ENCODE data around the gene ADGRG3. TPM values are rescaled to one million over a fixed set of nuclear protein-coding genes. Genes with fewer than 3 reads are reported as not detected.

The ADGRG3 gene
- total and polyA plus RNA-seq, 2 of the 13 experiments (the other 11 are each of a cell fraction or from before 2014, with no cell fraction given): 2.7 to 11.8 TPM

- TF ChIP-seq RELA (CRISPR knock-in tag; IDR thresholded peaks at IDR 0.05): no peak; the same call in 1 of the 2 replicates
- no peak for TF ChIP-seq EHMT2 (IDR thresholded peaks at IDR 0.05; ENCODE audit: borderline replicate concordance, low read depth, low read length)
- no peak for TF ChIP-seq ZNF326 (CRISPR knock-in tag; IDR thresholded peaks at IDR 0.05; ENCODE audit: borderline replicate concordance)
- TF ChIP-seq NR2C2 (CRISPR knock-in tag; IDR thresholded peaks at IDR 0.05; ENCODE audit: borderline replicate concordance): no peak
- TF ChIP-seq ZKSCAN1 (IDR thresholded peaks at IDR 0.05; ENCODE audit: low read length): no peak
- no peak for TF ChIP-seq ZNF354B (CRISPR knock-in tag; IDR thresholded peaks at IDR 0.05)
- no peak for TF ChIP-seq EZH2 (conservative IDR thresholded peaks at IDR 0.05; ENCODE audit: low read depth, low read length)
- peak; percentile 29; the same call in 1 of the 2 replicates for TF ChIP-seq SOX13 (IDR thresholded peaks at IDR 0.05)
- peak in 1 of 2 experiments; percentile 20; a peak in 1 of 4 replicates for TF ChIP-seq SOX13 (CRISPR knock-in tag; conservative IDR thresholded peaks at IDR 0.05 in 1 of 2, IDR thresholded peaks at IDR 0.05 in 1 of 2)
- peak; percentile 20; the same call in 1 of the 2 replicates for TF ChIP-seq RXRB (CRISPR knock-in tag; IDR thresholded peaks at IDR 0.05; ENCODE audit: borderline replicate concordance)
- TF ChIP-seq ZNF224 (CRISPR knock-in tag; IDR thresholded peaks at IDR 0.05): no peak
- no peak for TF ChIP-seq MXD3 (CRISPR knock-in tag; IDR thresholded peaks at IDR 0.05)
- TF ChIP-seq, protein P1, sequence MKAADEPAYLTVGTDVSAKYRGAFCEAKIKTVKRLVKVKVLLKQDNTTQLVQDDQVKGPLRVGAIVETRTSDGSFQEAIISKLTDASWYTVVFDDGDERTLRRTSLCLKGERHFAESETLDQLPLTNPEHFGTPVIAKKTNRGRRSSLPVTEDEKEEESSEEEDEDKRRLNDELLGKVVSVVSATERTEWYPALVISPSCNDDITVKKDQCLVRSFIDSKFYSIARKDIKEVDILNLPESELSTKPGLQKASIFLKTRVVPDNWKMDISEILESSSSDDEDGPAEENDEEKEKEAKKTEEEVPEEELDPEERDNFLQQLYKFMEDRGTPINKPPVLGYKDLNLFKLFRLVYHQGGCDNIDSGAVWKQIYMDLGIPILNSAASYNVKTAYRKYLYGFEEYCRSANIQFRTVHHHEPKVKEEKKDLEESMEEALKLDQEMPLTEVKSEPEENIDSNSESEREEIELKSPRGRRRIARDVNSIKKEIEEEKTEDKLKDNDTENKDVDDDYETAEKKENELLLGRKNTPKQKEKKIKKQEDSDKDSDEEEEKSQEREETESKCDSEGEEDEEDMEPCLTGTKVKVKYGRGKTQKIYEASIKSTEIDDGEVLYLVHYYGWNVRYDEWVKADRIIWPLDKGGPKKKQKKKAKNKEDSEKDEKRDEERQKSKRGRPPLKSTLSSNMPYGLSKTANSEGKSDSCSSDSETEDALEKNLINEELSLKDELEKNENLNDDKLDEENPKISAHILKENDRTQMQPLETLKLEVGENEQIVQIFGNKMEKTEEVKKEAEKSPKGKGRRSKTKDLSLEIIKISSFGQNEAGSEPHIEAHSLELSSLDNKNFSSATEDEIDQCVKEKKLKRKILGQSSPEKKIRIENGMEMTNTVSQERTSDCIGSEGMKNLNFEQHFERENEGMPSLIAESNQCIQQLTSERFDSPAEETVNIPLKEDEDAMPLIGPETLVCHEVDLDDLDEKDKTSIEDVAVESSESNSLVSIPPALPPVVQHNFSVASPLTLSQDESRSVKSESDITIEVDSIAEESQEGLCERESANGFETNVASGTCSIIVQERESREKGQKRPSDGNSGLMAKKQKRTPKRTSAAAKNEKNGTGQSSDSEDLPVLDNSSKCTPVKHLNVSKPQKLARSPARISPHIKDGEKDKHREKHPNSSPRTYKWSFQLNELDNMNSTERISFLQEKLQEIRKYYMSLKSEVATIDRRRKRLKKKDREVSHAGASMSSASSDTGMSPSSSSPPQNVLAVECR (CRISPR knock-in tag; IDR thresholded peaks at IDR 0.05; ENCODE audit: borderline replicate concordance): 0 out of 2 replicates have a peak, but pooled peaks have one; percentile 11
- TF ChIP-seq TMF1 (CRISPR knock-in tag; IDR thresholded peaks at IDR 0.05; ENCODE audit: low read depth): no peak
- TF ChIP-seq, protein P2, sequence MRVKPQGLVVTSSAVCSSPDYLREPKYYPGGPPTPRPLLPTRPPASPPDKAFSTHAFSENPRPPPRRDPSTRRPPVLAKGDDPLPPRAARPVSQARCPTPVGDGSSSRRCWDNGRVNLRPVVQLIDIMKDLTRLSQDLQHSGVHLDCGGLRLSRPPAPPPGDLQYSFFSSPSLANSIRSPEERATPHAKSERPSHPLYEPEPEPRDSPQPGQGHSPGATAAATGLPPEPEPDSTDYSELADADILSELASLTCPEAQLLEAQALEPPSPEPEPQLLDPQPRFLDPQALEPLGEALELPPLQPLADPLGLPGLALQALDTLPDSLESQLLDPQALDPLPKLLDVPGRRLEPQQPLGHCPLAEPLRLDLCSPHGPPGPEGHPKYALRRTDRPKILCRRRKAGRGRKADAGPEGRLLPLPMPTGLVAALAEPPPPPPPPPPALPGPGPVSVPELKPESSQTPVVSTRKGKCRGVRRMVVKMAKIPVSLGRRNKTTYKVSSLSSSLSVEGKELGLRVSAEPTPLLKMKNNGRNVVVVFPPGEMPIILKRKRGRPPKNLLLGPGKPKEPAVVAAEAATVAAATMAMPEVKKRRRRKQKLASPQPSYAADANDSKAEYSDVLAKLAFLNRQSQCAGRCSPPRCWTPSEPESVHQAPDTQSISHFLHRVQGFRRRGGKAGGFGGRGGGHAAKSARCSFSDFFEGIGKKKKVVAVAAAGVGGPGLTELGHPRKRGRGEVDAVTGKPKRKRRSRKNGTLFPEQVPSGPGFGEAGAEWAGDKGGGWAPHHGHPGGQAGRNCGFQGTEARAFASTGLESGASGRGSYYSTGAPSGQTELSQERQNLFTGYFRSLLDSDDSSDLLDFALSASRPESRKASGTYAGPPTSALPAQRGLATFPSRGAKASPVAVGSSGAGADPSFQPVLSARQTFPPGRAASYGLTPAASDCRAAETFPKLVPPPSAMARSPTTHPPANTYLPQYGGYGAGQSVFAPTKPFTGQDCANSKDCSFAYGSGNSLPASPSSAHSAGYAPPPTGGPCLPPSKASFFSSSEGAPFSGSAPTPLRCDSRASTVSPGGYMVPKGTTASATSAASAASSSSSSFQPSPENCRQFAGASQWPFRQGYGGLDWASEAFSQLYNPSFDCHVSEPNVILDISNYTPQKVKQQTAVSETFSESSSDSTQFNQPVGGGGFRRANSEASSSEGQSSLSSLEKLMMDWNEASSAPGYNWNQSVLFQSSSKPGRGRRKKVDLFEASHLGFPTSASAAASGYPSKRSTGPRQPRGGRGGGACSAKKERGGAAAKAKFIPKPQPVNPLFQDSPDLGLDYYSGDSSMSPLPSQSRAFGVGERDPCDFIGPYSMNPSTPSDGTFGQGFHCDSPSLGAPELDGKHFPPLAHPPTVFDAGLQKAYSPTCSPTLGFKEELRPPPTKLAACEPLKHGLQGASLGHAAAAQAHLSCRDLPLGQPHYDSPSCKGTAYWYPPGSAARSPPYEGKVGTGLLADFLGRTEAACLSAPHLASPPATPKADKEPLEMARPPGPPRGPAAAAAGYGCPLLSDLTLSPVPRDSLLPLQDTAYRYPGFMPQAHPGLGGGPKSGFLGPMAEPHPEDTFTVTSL (CRISPR knock-in tag; IDR thresholded peaks at IDR 0.05; ENCODE audit: borderline replicate concordance): no peak
- TF ChIP-seq ZNF841 (CRISPR knock-in tag; IDR thresholded peaks at IDR 0.05; ENCODE audit: borderline replicate concordance): no peak
- no peak for TF ChIP-seq POLR2AphosphoS2 (IDR thresholded peaks at IDR 0.05; ENCODE audit: low read depth, low read length)
- TF ChIP-seq, protein P3, sequence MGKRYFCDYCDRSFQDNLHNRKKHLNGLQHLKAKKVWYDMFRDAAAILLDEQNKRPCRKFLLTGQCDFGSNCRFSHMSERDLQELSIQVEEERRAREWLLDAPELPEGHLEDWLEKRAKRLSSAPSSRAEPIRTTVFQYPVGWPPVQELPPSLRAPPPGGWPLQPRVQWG (CRISPR knock-in tag; IDR thresholded peaks at IDR 0.05; ENCODE audit: borderline replicate concordance, low read depth): no peak
- TF ChIP-seq NR2F1 (CRISPR knock-in tag; IDR thresholded peaks at IDR 0.05): no peak
- 0 out of 2 replicates have a peak, but pooled peaks have one; percentile 52 for TF ChIP-seq RBAK (CRISPR knock-in tag; IDR thresholded peaks at IDR 0.05)
Measured at GRCh38 chr16:57694231-57694724, 26.2 kb downstream of the ADGRG3 start (continued).

Measured in HepG2 (cell line).